Chondrocyte (in vitro differentiated cells): Measurements from ENCODE around the gene MAPK4. TPM values are rescaled to one million over a fixed set of nuclear protein-coding genes. Genes with fewer than 3 reads are reported as not detected.
"Not testable (repeated sequence)": the region's sequence is repeated elsewhere in the genome, so short reads cannot be mapped to it uniquely, and the experiment has no call there.

Source experiments
- DNase-seq: peaks from one replicate; pipeline ENCODE4 v3.0.0; 2021; ENCODE audit warnings: mixed read lengths, low spot score
- H3K27ac Mint-ChIP-seq: one replicate; pipeline ENCODE4 v1.8.0; 2021; ENCODE audit warnings: mild to moderate bottlenecking, moderate library complexity, mixed read lengths; ENCODE audit not compliant: unreplicated experiment
- H3K27me3 Mint-ChIP-seq: 2 replicates; pipeline ENCODE4 v1.8.0; 2021; ENCODE audit warnings: low read depth, mixed read lengths
- H3K36me3 Mint-ChIP-seq: 2 replicates; pipeline ENCODE4 v1.8.0; 2021; ENCODE audit warnings: low read depth, mixed read lengths
- H3K4me1 Mint-ChIP-seq: 2 replicates; pipeline ENCODE4 v1.8.0; 2021; ENCODE audit warnings: low read depth, mild to moderate bottlenecking, mixed read lengths
- H3K4me3 Mint-ChIP-seq: one replicate; pipeline ENCODE4 v1.8.0; 2021; ENCODE audit warnings: mild to moderate bottlenecking, moderate library complexity, mixed read lengths; ENCODE audit not compliant: unreplicated experiment
- H3K9me3 Mint-ChIP-seq: 2 replicates; pipeline ENCODE4 v1.8.0; 2021; ENCODE audit warnings: low read depth, mixed read lengths
- CTCF ChIP-seq: fragments of 200-600 bp; sonication (generic); IDR thresholded peaks from 2 replicates; pipeline ENCODE4 v1.5.0; 2021; ENCODE audit warnings: antibody characterized with exemption, mild to moderate bottlenecking, moderate library complexity
- total RNA-seq: library from RNA; stranded (reverse); gene quantifications from 3 replicates; pipeline ENCODE4 v1.2.1, GENCODE V29; 2021

MAPK4 gene
- total RNA-seq, 1 donor from 2014 or later, result 0.30 TPM

DNA sequence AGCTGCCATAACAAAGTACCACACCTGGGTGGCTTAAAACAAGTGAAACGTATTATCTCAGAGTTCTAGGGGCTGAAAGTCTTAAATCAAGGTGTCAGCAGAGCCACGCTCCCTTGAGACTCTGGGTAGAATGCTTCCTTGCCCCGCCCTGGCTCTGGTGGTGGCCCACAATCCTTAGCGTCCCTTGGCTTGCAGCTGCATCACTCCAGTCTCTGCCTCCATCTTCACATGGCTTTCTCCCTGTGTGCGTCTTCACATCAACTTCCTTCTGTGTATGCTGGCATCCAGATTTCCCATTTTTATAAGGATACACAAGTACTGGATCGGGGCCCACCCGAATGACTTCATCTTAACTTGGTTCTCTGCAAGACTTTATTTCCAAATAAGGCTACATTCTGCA lies 197.5 kb downstream of the MAPK4 start:
- no peak overlapping the region for H3K4me3 Mint-ChIP-seq
- no peaks in the 10 kb centered on the region for H3K4me1 Mint-ChIP-seq
- H3K27me3 Mint-ChIP-seq, result peaks cover 25% of the 10 kb centered on the region
- DNase-seq, result no peak
- H3K36me3 Mint-ChIP-seq, result no peaks in the 10 kb centered on the region
- TF ChIP-seq CTCF, result no peak
- H3K9me3 Mint-ChIP-seq, result peaks cover 7% of the 10 kb centered on the region
- H3K27ac Mint-ChIP-seq, result no peak overlapping the region

DNA sequence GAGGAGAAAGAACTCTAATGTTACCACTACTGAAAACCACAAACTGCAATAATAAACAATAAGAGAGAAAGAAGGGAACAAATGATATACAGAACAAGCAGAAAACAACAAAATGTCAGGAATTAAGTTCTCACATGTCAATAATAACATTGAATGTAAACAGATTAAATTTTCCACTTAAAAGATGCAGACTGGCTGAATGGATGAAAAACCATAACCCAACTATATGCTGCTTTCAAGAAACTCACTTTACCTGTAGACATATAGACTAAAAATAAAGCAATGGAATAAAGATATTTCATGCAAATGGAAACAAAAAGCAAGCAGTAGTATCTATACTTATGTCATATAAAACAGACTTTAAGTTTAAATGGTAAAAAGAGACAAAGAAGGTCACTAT lies 209.6 kb downstream of the MAPK4 start:
- DNase-seq, result no peak
- H3K9me3 Mint-ChIP-seq, result peaks cover 44% of the 10 kb centered on the region

GRCh38 chr18:50775207-50775606 lies 215.3 kb downstream of the MAPK4 start:
- Mint-ChIP-seq H3K27me3 (peaks cover 41% of the 10 kb centered on the region), H3K4me1 (no peaks in the 10 kb centered on the region), H3K27ac (no peak overlapping the region), H3K36me3 (no peaks in the 10 kb centered on the region), H3K4me3 (no peak overlapping the region), H3K9me3 (peaks cover 15% of the 10 kb centered on the region)
- TF ChIP-seq CTCF, result no peak
- DNase-seq, result no peak

More for the DNA sequence above, 209.6 kb downstream of the MAPK4 start:
- Mint-ChIP-seq H3K27ac (no peak overlapping the region), H3K27me3 (peaks cover 23% of the 10 kb centered on the region), H3K4me3 (no peak overlapping the region), H3K36me3 (peaks cover 8% of the 10 kb centered on the region), H3K4me1 (no peaks in the 10 kb centered on the region)
- TF ChIP-seq CTCF, result no peak

- Mint-ChIP-seq H3K4me1 (no peaks in the 10 kb centered on the region), H3K27me3 (peaks cover 45% of the 10 kb centered on the region), H3K9me3 (peaks cover 10% of the 10 kb centered on the region), H3K27ac (no peak overlapping the region), H3K36me3 (no peaks in the 10 kb centered on the region), H3K4me3 (no peak overlapping the region)
- no peak for DNase-seq
- TF ChIP-seq CTCF, result no peak
Measured at GRCh38 chr18:50775726-50776125, 215.8 kb downstream of the MAPK4 start.

DNA sequence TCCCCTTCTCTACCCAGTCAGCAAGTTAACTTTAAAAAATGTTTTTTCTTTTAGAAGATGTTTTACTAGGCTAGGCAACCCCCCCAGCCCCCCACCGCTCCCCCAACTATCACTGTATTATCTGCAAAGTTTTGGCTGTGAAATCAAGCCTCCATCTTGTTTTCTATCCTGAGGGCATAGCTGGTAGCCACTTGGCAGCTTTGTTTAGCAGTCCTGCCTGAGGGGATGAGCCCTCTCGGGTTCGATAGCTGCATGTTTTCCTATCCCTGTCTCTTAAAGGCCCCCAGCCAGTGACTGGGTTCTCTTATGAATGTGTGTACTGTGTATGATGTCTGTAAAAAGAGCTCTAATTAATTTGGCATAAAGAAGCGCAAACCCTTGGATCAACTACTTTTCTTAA lies 216.5 kb downstream of the MAPK4 start:
- DNase-seq, result no peak
- no peaks in the 10 kb centered on the region for H3K4me1 Mint-ChIP-seq
- peaks cover 48% of the 10 kb centered on the region for H3K27me3 Mint-ChIP-seq
- peaks cover 9% of the 10 kb centered on the region for H3K9me3 Mint-ChIP-seq
- no peaks in the 10 kb centered on the region for H3K36me3 Mint-ChIP-seq
- no peak for TF ChIP-seq CTCF
- H3K27ac Mint-ChIP-seq, result no peak overlapping the region
- no peak overlapping the region for H3K4me3 Mint-ChIP-seq

GRCh38 chr18:50779021-50779420 lies 219.1 kb downstream of the MAPK4 start:
- H3K4me3 Mint-ChIP-seq, H3K4me1 Mint-ChIP-seq, H3K27ac Mint-ChIP-seq, H3K9me3 Mint-ChIP-seq, H3K36me3 Mint-ChIP-seq, DNase-seq: not testable (repeated sequence)
- H3K27me3 Mint-ChIP-seq, result peaks cover 38% of the 10 kb centered on the region
